ENCODE data around the gene CRTC2.

Gene CRTC2

GRCh38 chr1:153945131-153945794 is 13.1 kb downstream of the CRTC2 start:
- peak; percentile 73 for DNase-seq

GRCh38 chr1:153944827-153945117 is 13.6 kb downstream of the CRTC2 start:
- no peak for DNase-seq

- DNase-seq = no peak
These were observed 14.2 kb downstream of the CRTC2 start for GRCh38 chr1:153944005-153944826.

- DNase-seq = no peak
These were observed 15.5 kb downstream of the CRTC2 start for GRCh38 chr1:153942766-153943549.

GRCh38 chr1:153941826-153942725 is 16.3 kb downstream of the CRTC2 start:
- no peak for DNase-seq

GRCh38 chr1:153940756-153941155 is 17.7 kb downstream of the CRTC2 start:
- DNase-seq = no peak

- DNase-seq = no peak
These were observed 18.9 kb downstream of the CRTC2 start for GRCh38 chr1:153939476-153939875.

GRCh38 chr1:153938996-153939395 is 19.4 kb downstream of the CRTC2 start:
- DNase-seq = no peak

GRCh38 chr1:153937331-153937730 is 21.1 kb downstream of the CRTC2 start:
- DNase-seq = no peak

- DNase-seq = no peak
These were observed 22.2 kb downstream of the CRTC2 start for GRCh38 chr1:153936011-153936802.

GRCh38 chr1:153934746-153935145 is 23.7 kb downstream of the CRTC2 start:
- no peak for DNase-seq

- no peak for DNase-seq
These were observed 24.5 kb downstream of the CRTC2 start for GRCh38 chr1:153933955-153934354.

- DNase-seq = no peak
These were observed 25.0 kb downstream of the CRTC2 start for GRCh38 chr1:153933430-153933829.

GRCh38 chr1:153932156-153933131 is 26.0 kb downstream of the CRTC2 start:
- no peak for DNase-seq

- no peak for DNase-seq
These were observed 28.1 kb downstream of the CRTC2 start for GRCh38 chr1:153929981-153930948.

GRCh38 chr1:153929426-153929825 is 29.0 kb downstream of the CRTC2 start:
- DNase-seq = no peak

- DNase-seq = no peak
These were observed 29.5 kb downstream of the CRTC2 start for GRCh38 chr1:153928791-153929341.

- DNase-seq = no peak
These were observed 30.2 kb downstream of the CRTC2 start for GRCh38 chr1:153928245-153928644.

- DNase-seq = no peak
These were observed 32.0 kb downstream of the CRTC2 start for GRCh38 chr1:153926405-153926804.
